T-helper 1 cell treated with Interleukin-12 subunit alpha and Interleukin-12 subunit beta and Interleukin-4 antibody, amounts not matched to agents 30 ng/mL and 1 ng/mL, for 36 hours (primary cell): ENCODE results near the gene RBM8A. TPM values are rescaled to one million over a fixed set of nuclear protein-coding genes. Genes with fewer than 3 reads are reported as not detected.

Experiments used
- intact Hi-C: fragments of 100-400 bp; cut with micrococcal nuclease; formaldehyde crosslinking; loops from one replicate; pipeline ENCODE4 v1.15.1; 2024
- total RNA-seq: library from RNA; stranded (reverse); gene quantifications from 2 replicates; pipeline ENCODE4 v1.2.3, GENCODE V29; 2022

The RBM8A gene
- total RNA-seq, 1 donor from 2014 or later, result 196 TPM

GRCh38 chr1:145918992-145919939 is 8.0 kb downstream of the RBM8A start:
- intact Hi-C loops, result loop anchor here (1.0 to 2.0 kb wide), 10 partner anchors 8 to 118 kb away; partner anchors contain the start of genes ANKRD34A, ANKRD35, ITGA10 and LIX1L

- intact Hi-C loops, result loop anchor here (1.0 to 2.0 kb wide), 10 partner anchors 8 to 118 kb away; partner anchors contain the start of genes ANKRD34A, ANKRD35, ITGA10 and LIX1L
Measured at GRCh38 chr1:145918144-145918991, 8.9 kb downstream of the RBM8A start, which contains the start of gene PEX11B. Gene PEX11B (minus strand): TSS chr1:145918717. CDS start chr1:145918688, 29 bp downstream.

- intact Hi-C loops, result no loop called here
Measured at GRCh38 chr1:145917595-145917994, 9.7 kb downstream of the RBM8A start.

- intact Hi-C loops, result no loop called here
Measured at GRCh38 chr1:145916745-145917144, 10.5 kb downstream of the RBM8A start.

- intact Hi-C loops, result no loop called here
Measured at GRCh38 chr1:145912128-145912641, 15.1 kb downstream of the RBM8A start.

- intact Hi-C loops, result no loop called here
Measured at GRCh38 chr1:145908653-145909052, 18.6 kb downstream of the RBM8A start.

GRCh38 chr1:145906954-145907753 is 20.1 kb downstream of the RBM8A start:
- intact Hi-C loops, result no loop called here

GRCh38 chr1:145901312-145902021 is 25.8 kb downstream of the RBM8A start:
- intact Hi-C loops, result no loop called here

GRCh38 chr1:145898756-145899155 is 28.5 kb downstream of the RBM8A start:
- intact Hi-C loops, result no loop called here

GRCh38 chr1:145897969-145898368 is 29.3 kb downstream of the RBM8A start:
- intact Hi-C loops, result no loop called here

GRCh38 chr1:145895471-145895870 is 31.8 kb downstream of the RBM8A start:
- intact Hi-C loops, result no loop called here

- intact Hi-C loops, result no loop called here
Measured at GRCh38 chr1:145893306-145894055, 33.8 kb downstream of the RBM8A start.

GRCh38 chr1:145892486-145893087 is 34.7 kb downstream of the RBM8A start:
- intact Hi-C loops, result no loop called here

- intact Hi-C loops, result loop anchor here (1.0 kb wide), 3 partner anchors 18 to 121 kb away; partner anchors contain the start of gene ITGA10
Measured at GRCh38 chr1:145891587-145892485, 35.4 kb downstream of the RBM8A start.

GRCh38 chr1:145891143-145891542 is 36.1 kb downstream of the RBM8A start:
- intact Hi-C loops, result loop anchor here (1.0 kb wide), 3 partner anchors 19 to 122 kb away; partner anchors contain the start of gene ITGA10

GRCh38 chr1:145889722-145890121 is 37.6 kb downstream of the RBM8A start:
- intact Hi-C loops, result no loop called here

GRCh38 chr1:145887631-145888030 is 39.7 kb downstream of the RBM8A start:
- intact Hi-C loops, result no loop called here
